Measurements from ENCODE around the gene TXNRD1.

The TXNRD1 gene

GRCh38 chr12:104282109-104282508, 66.5 kb downstream of the TXNRD1 start:
- Histone ChIP-seq H3K27ac (ENCODE audit: extremely low read depth, low read depth, low read length) (no peak overlapping the region), H3K9me3 (ENCODE audit: control insufficient read depth, insufficient read depth, low read depth, low read length) (no peaks in the 10 kb centered on the region), H3K4me3 (ENCODE audit: low read depth, low read length) (no peak overlapping the region), H3K4me1 (ENCODE audit: control insufficient read depth, insufficient read depth, low read length) (peaks cover 7% of the 10 kb centered on the region; the same call in 1 of the 2 replicates), H3K36me3 (ENCODE audit: control insufficient read depth in 2 of 2, insufficient read depth in 1 of 2, low read length in 2 of 2) (no peaks in the 10 kb centered on the region)
- no peak for TF ChIP-seq KLF1 (tag by site-specific recombination; IDR thresholded peaks at IDR 0.05)
- no peak for TF ChIP-seq ELK4 (IDR thresholded peaks at IDR 0.05; ENCODE audit: borderline replicate concordance, low read depth, low read length)
- TF ChIP-seq ZNF341 (tag by site-specific recombination; IDR thresholded peaks at IDR 0.05; ENCODE audit: low read depth), result no peak
- TF ChIP-seq PRDM4 (tag by site-specific recombination; IDR thresholded peaks at IDR 0.05), result 0 out of 2 replicates have a peak, but pooled peaks have one; percentile 17
- no peak for TF ChIP-seq ZSCAN16 (tag by site-specific recombination; IDR thresholded peaks at IDR 0.05)
- TF ChIP-seq ZNF791 (tag by site-specific recombination; IDR thresholded peaks at IDR 0.05), result no peak
- TF ChIP-seq INSM2 (tag by site-specific recombination; IDR thresholded peaks at IDR 0.05), result no peak
- no peak for TF ChIP-seq ZNF26 (tag by site-specific recombination; IDR thresholded peaks at IDR 0.05)
- TF ChIP-seq BCL6B (tag by site-specific recombination; IDR thresholded peaks at IDR 0.05), result no peak
- peak; percentile 57; the same call in 1 of the 2 replicates for TF ChIP-seq MZF1 (tag by site-specific recombination; IDR thresholded peaks at IDR 0.05; ENCODE audit: borderline replicate concordance)
- TF ChIP-seq TRIM28 (IDR thresholded peaks at IDR 0.05; ENCODE audit: borderline replicate concordance, low read length), result peak; percentile 70; the same call in 1 of the 2 replicates
- no peak for TF ChIP-seq CTCF (tag by site-specific recombination; IDR thresholded peaks at IDR 0.05)
- no peak for TF ChIP-seq ZNF138 (tag by site-specific recombination; IDR thresholded peaks at IDR 0.05; ENCODE audit: borderline replicate concordance)
- peak; percentile 60 for TF ChIP-seq PRDM6 (tag by site-specific recombination; IDR thresholded peaks at IDR 0.05)
- no peak for TF ChIP-seq ZFP41 (tag by site-specific recombination; IDR thresholded peaks at IDR 0.05; ENCODE audit: borderline replicate concordance)
- no peak for TF ChIP-seq ZNF473 (tag by site-specific recombination; IDR thresholded peaks at IDR 0.05)
- no peak for TF ChIP-seq ZNF416 (tag by site-specific recombination; IDR thresholded peaks at IDR 0.05)
- TF ChIP-seq ZNF830 (tag by site-specific recombination; IDR thresholded peaks at IDR 0.05; ENCODE audit: low read depth), result no peak
- TF ChIP-seq ZNF362 (tag by site-specific recombination; IDR thresholded peaks at IDR 0.05), result no peak
- TF ChIP-seq SETDB1 (IDR thresholded peaks at IDR 0.05; ENCODE audit: insufficient read length, low read length), result peak; percentile 31
- TF ChIP-seq ZNF391 (tag by site-specific recombination; IDR thresholded peaks at IDR 0.05; ENCODE audit: borderline replicate concordance, low read depth), result no peak
- POLR2A ChIA-PET, result no interaction called here
- CTCF ChIA-PET, result no interaction called here
